Muscle of leg (tissue), 16 donors: ENCODE data around the gene TEDC2. TPM values are rescaled to one million over a fixed set of nuclear protein-coding genes. Genes with fewer than 3 reads are reported as not detected.

Experiments used
- DNase-seq: peaks from one replicate; pipeline ENCODE4 v3.0.0; 2013
- H3K27ac ChIP-seq: one replicate; pipeline ENCODE4 v1.5.1; 2013; ENCODE audit warnings: mild to moderate bottlenecking, low read length, control low read depth
- H3K27me3 ChIP-seq: one replicate; pipeline ENCODE4 v1.6.1; 2013; ENCODE audit warnings: low read length; ENCODE audit not compliant: control insufficient read depth, insufficient read depth
- H3K36me3 ChIP-seq: one replicate; pipeline ENCODE4 v1.6.1; 2013; ENCODE audit warnings: low read length; ENCODE audit not compliant: control insufficient read depth, insufficient read depth
- H3K4me1 ChIP-seq: one replicate; pipeline ENCODE4 v1.6.1; 2013; ENCODE audit warnings: low read length; ENCODE audit not compliant: control insufficient read depth, insufficient read depth
- H3K4me3 ChIP-seq: one replicate; pipeline ENCODE4 v1.5.1; 2013; ENCODE audit warnings: low read length, control low read depth
- H3K9me3 ChIP-seq: replicated peaks from 2 replicates; pipeline ENCODE4 v1.6.1; 2013; ENCODE audit warnings: low read depth, low read length; ENCODE audit not compliant: control insufficient read depth
- WGBS: methylation state at CpG from one replicate; pipeline ENCODE4 v1.1.5; 2013; ENCODE audit warnings: missing lambda C conversion rate; ENCODE audit not compliant: insufficient coverage; 5-methylcytosine and 5-hydroxymethylcytosine counted together
- long read RNA-seq, 11 donors: transcript quantifications; one replicate each; lab custom pipeline, GENCODE V29; 2026
- polyA plus RNA-seq, 8 donors: library from polyadenylated mRNA; unstranded; fragments of 120-200 nt; gene quantifications; one replicate each; pipeline versions ENCODE4 v1.2.1 to v1.2.3, GENCODE V29; 2013; ENCODE audit warnings: inconsistent platforms in 1 of 8, low replicate concordance in 1 of 8; ENCODE audit not compliant: insufficient read length in 8 of 8, insufficient read depth in 1 of 8
- total RNA-seq: library from RNA; stranded (reverse); fragments of 120-200 nt; gene quantifications from one replicate; pipeline ENCODE4 v1.2.4, GENCODE V29; 2013

TEDC2 gene
- total RNA-seq (5.3 TPM), polyA plus RNA-seq (1 to 10 TPM; 4.4 to 6.6 (median 5.4) TPM)
- long read RNA-seq, donor 1, result 0 reads
- long read RNA-seq, donor 2, result 0 reads
- long read RNA-seq, donor 3, partial matches to known transcripts, result 0 of 4 reads
- long read RNA-seq, donor 3, other reads (novel, unspliced or antisense), result 0 of 4 reads
- long read RNA-seq, donor 4, result 0 reads
- long read RNA-seq, donor 5, partial matches to known transcripts, result 0 of 4 reads
- long read RNA-seq, donor 5, other reads (novel, unspliced or antisense), result 0 of 4 reads
- long read RNA-seq, donor 6, partial matches to known transcripts, result 0 of 1 reads
- long read RNA-seq, donor 6, other reads (novel, unspliced or antisense), result 0 of 1 reads
- long read RNA-seq, donor 7, partial matches to known transcripts, result 0 of 2 reads
- long read RNA-seq, donor 7, other reads (novel, unspliced or antisense), result 0 of 2 reads
- long read RNA-seq, donor 8, result 0 reads
- long read RNA-seq, donor 9, partial matches to known transcripts, result 0 of 2 reads
- long read RNA-seq, donor 9, other reads (novel, unspliced or antisense), result 0 of 2 reads
- long read RNA-seq, donor 10, partial matches to known transcripts, result 0 of 1 reads
- long read RNA-seq, donor 10, other reads (novel, unspliced or antisense), result 0 of 1 reads
- long read RNA-seq, donor 11, partial matches to known transcripts, result 0 of 2 reads
- long read RNA-seq, donor 11, other reads (novel, unspliced or antisense), result 0 of 2 reads

GRCh38 chr16:2459647-2460390 is at the start of gene TEDC2:
Gene TEDC2 (plus strand): TSS chr16:2460109. CDS start chr16:2460145, 36 bp downstream.
- H3K27me3 ChIP-seq, result no peaks in the 10 kb centered on the region
- peaks cover 20% of the 10 kb centered on the region for H3K4me1 ChIP-seq
- peak; percentile 98 for DNase-seq
- under 1% methylated on average over 51 of the region's 66 CpGs for WGBS
- peaks cover 28% of the 10 kb centered on the region for H3K36me3 ChIP-seq
- H3K9me3 ChIP-seq, result no peaks in the 10 kb centered on the region
- H3K27ac ChIP-seq, result peak within 1 kb of the TSS; percentile 59
- H3K4me3 ChIP-seq, result peak within 1 kb of the TSS; percentile 62

- H3K36me3 ChIP-seq, result no peaks in the 10 kb centered on the region
- no peaks in the 10 kb centered on the region for H3K9me3 ChIP-seq
- H3K27me3 ChIP-seq, result peaks cover 8% of the 10 kb centered on the region
- H3K4me3 ChIP-seq, result no peak overlapping the region
- H3K4me1 ChIP-seq, result no peaks in the 10 kb centered on the region
- no peak for DNase-seq
- no CpG with 5 or more reads among the region's 2 CpGs for WGBS
- no peak overlapping the region for H3K27ac ChIP-seq
Measured at GRCh38 chr16:2415085-2415484, 44.8 kb upstream of the TEDC2 start.

GRCh38 chr16:2420035-2420434 is 39.9 kb upstream of the TEDC2 start:
- Histone ChIP-seq H3K27ac (no peak overlapping the region), H3K4me3 (no peak overlapping the region), H3K27me3 (peaks cover 4% of the 10 kb centered on the region), H3K9me3 (no peaks in the 10 kb centered on the region), H3K4me1 (no peaks in the 10 kb centered on the region), H3K36me3 (no peaks in the 10 kb centered on the region)
- DNase-seq, result no peak

- 74% methylated on average over 4 of the region's 7 CpGs for WGBS
- no peaks in the 10 kb centered on the region for H3K36me3 ChIP-seq
- H3K4me1 ChIP-seq, result no peaks in the 10 kb centered on the region
- H3K9me3 ChIP-seq, result no peaks in the 10 kb centered on the region
- peaks cover 4% of the 10 kb centered on the region for H3K27me3 ChIP-seq
- no peak overlapping the region for H3K4me3 ChIP-seq
- DNase-seq, result no peak
- no peak overlapping the region for H3K27ac ChIP-seq
Measured at GRCh38 chr16:2422123-2422867, 37.6 kb upstream of the TEDC2 start.

- H3K36me3 ChIP-seq, result no peaks in the 10 kb centered on the region
- H3K9me3 ChIP-seq, result no peaks in the 10 kb centered on the region
- H3K4me3 ChIP-seq, result no peak overlapping the region
- WGBS, result 90% methylated on average over 17 of the region's 25 CpGs
- peaks cover 10% of the 10 kb centered on the region for H3K4me1 ChIP-seq
- H3K27ac ChIP-seq, result no peak overlapping the region
- no peak for DNase-seq
- H3K27me3 ChIP-seq, result peaks cover 4% of the 10 kb centered on the region
Measured at GRCh38 chr16:2424061-2425007, 35.6 kb upstream of the TEDC2 start.

DNA sequence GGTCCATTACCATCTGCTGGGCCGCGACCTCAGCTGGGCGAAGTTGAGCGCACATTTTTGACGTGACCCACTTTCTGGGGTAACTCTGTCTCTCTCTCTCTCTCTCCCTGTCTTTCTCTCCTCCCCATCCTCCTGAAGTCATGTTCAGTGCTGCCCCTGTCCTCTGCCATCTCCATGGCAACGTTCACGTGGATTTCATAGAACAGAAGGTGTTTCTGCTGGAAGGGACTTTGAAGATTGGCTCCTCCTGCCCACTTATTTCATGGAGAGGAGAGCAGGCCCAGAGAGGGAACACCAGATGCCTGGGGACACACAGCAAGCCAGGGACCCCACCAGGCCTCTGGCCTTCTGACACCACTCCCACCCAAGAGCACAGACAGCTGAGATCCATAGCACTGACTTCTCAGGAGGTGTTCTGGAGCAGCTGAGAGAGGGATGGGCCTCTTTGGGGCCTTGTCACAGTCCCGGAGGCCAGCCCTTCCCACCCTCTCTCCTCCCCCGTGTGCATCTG is 34.8 kb upstream of the TEDC2 start:
- no peak for DNase-seq
- H3K27me3 ChIP-seq, result peaks cover 4% of the 10 kb centered on the region
- no peak overlapping the region for H3K27ac ChIP-seq
- H3K36me3 ChIP-seq, result no peaks in the 10 kb centered on the region
- no peaks in the 10 kb centered on the region for H3K9me3 ChIP-seq
- H3K4me3 ChIP-seq, result no peak overlapping the region
- peaks cover 14% of the 10 kb centered on the region for H3K4me1 ChIP-seq
- WGBS, result 83% methylated on average over 7 of the region's 9 CpGs

DNA sequence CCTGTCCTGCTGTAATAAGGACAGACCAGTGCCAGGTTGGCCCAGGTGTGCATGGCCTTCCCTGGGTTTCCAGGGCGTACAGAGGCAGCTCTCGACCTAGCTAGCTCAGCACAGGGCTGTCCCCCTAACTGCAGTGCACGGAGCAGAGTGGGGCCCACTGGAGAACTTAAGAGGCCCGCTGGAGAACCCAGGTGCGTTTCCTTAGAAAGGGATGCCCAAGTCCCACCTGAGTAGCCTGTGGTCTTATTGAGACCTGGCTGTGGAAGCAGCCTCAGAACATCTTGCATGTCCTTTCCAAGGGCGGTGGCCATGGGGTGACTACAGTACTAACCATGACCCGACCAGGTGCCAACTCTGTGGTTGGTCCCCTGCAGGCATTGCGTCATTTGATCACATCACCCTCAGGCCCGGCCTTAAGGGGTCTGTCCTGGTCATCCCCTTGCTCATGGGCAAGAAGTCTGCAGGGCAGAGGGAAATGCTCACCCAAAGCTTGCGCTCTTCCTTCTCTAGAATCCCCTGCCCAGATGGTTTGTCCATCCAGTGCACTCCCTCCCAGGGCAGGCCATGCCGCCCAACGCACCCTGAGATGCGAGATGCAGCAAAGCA is 34.0 kb upstream of the TEDC2 start:
- Histone ChIP-seq H3K9me3 (no peaks in the 10 kb centered on the region), H3K27me3 (peaks cover 4% of the 10 kb centered on the region), H3K4me1 (peaks cover 20% of the 10 kb centered on the region), H3K4me3 (no peak overlapping the region), H3K27ac (no peak overlapping the region), H3K36me3 (no peaks in the 10 kb centered on the region)
- WGBS, result 93% methylated on average over 13 of the region's 13 CpGs
- DNase-seq, result no peak

DNA sequence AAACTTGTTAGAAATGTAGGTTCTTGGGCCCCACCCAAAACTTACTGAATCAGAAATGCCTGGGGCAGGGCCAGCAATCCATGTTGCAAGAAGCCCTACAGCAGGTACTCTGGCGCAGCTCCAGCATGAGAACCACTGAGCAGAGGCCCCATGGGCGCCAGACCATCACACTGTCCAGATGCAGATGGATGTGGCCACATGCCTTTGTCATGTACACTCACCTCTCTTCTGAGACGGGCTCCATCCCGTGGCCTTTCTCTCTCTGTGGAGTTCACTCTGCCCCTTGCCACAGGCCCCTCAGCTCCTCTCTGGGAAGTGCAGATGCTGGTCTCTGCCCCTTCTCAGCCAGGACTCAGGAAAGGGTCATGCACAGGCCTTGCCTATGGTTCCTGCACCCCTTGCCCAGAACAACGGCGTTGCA is 33.0 kb upstream of the TEDC2 start:
- peaks cover 21% of the 10 kb centered on the region for H3K4me1 ChIP-seq
- 91% methylated on average over 6 of the region's 6 CpGs for WGBS
- no peak overlapping the region for H3K4me3 ChIP-seq
- no peak overlapping the region for H3K27ac ChIP-seq
- DNase-seq, result no peak
- H3K36me3 ChIP-seq, result peaks cover 5% of the 10 kb centered on the region
- no peaks in the 10 kb centered on the region for H3K9me3 ChIP-seq
- peaks cover 2% of the 10 kb centered on the region for H3K27me3 ChIP-seq
